ENCODE results near the gene KRTAP12-4. TPM values are rescaled to one million over a fixed set of nuclear protein-coding genes. Genes with fewer than 3 reads are reported as not detected.

Gene KRTAP12-4
- total RNA-seq, 4 donors from 2014 or later: not detected

DNA sequence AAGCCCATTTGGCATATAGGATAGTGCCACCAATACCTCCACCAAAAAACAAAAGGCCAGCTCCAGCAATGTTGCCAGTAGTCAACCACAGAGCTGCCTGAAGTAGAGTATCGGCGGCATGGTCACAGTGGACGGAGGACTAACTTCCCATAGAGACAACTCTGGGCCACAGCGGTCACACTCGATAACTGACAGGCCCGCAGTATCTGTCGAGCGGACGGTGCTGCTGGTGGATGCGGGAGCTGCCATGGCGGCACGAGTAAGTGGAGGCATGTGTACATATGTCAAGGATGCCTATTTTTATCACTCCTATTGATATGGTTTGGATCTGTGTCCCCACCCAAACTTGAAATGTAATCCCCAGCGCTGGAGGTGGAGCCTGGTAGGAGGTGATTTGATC, 23.4 kb upstream of the KRTAP12-4 start:
- H3K4me3 ChIP-seq: no peak overlapping the region
- H3K27me3 ChIP-seq: peaks cover 0 to 7% (median 0%) of the 10 kb centered on the region in 4 donors
- H3K27ac ChIP-seq (replicated peaks in 1 of 4): no peak overlapping the region
- 98% methylated on average over 13 of the region's 13 CpGs for WGBS
- TF ChIP-seq, protein P1, sequence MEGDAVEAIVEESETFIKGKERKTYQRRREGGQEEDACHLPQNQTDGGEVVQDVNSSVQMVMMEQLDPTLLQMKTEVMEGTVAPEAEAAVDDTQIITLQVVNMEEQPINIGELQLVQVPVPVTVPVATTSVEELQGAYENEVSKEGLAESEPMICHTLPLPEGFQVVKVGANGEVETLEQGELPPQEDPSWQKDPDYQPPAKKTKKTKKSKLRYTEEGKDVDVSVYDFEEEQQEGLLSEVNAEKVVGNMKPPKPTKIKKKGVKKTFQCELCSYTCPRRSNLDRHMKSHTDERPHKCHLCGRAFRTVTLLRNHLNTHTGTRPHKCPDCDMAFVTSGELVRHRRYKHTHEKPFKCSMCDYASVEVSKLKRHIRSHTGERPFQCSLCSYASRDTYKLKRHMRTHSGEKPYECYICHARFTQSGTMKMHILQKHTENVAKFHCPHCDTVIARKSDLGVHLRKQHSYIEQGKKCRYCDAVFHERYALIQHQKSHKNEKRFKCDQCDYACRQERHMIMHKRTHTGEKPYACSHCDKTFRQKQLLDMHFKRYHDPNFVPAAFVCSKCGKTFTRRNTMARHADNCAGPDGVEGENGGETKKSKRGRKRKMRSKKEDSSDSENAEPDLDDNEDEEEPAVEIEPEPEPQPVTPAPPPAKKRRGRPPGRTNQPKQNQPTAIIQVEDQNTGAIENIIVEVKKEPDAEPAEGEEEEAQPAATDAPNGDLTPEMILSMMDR (IDR thresholded peaks at IDR 0.05): no peak
- TF ChIP-seq POLR2A (IDR thresholded peaks at IDR 0.05; ENCODE audit: low read depth) (no peak), EP300 (IDR thresholded peaks at IDR 0.05) (no peak), POLR2AphosphoS5 (IDR thresholded peaks at IDR 0.05) (no peak)
- intact Hi-C loops (cut with DNase I): no loop called here
- H3K4me1 ChIP-seq: no peaks in the 10 kb centered on the region
- no peaks in the 10 kb centered on the region for H3K36me3 ChIP-seq
- DNase-seq (ENCODE audit: extremely low spot score): peak; percentile 45
- peaks cover 0 to 10% (median 4%) of the 10 kb centered on the region in 4 donors for H3K9me3 ChIP-seq

DNA sequence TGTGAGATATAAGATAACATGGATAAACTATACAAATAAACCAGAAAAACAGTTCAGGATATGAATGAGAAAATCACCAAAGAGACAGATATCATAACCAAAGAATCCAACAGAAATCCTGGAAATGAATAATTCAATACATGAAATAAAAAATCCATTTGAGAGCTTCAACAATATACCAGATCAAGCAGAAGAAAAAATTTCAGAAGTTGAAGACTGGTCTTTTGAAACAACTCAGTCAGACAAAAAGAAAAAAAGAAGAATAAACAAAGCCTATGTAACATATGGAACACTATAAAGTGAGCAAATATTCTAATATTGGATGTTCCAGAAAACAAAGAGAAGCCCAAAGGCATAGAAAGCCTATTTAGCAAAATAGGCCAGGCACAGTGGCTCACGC, 17.5 kb upstream of the KRTAP12-4 start:
- intact Hi-C loops (cut with DNase I): no loop called here
- 100% methylated on average over 1 of the region's 1 CpG for WGBS
- H3K27ac ChIP-seq (replicated peaks in 1 of 4): no peak overlapping the region
- no peak for DNase-seq (ENCODE audit: extremely low spot score)
- peaks cover 0 to 27% (median 0%) of the 10 kb centered on the region in 4 donors for H3K27me3 ChIP-seq
- TF ChIP-seq EP300 (IDR thresholded peaks at IDR 0.05) (no peak), POLR2AphosphoS5 (IDR thresholded peaks at IDR 0.05) (no peak), POLR2A (IDR thresholded peaks at IDR 0.05; ENCODE audit: low read depth) (no peak)
- TF ChIP-seq, protein P1 (IDR thresholded peaks at IDR 0.05): no peak
- no peak overlapping the region for H3K4me3 ChIP-seq
- no peaks in the 10 kb centered on the region for H3K36me3 ChIP-seq
- no peaks in the 10 kb centered on the region for H3K4me1 ChIP-seq
- peaks cover 0 to 34% (median 28%) of the 10 kb centered on the region in 4 donors for H3K9me3 ChIP-seq

DNA sequence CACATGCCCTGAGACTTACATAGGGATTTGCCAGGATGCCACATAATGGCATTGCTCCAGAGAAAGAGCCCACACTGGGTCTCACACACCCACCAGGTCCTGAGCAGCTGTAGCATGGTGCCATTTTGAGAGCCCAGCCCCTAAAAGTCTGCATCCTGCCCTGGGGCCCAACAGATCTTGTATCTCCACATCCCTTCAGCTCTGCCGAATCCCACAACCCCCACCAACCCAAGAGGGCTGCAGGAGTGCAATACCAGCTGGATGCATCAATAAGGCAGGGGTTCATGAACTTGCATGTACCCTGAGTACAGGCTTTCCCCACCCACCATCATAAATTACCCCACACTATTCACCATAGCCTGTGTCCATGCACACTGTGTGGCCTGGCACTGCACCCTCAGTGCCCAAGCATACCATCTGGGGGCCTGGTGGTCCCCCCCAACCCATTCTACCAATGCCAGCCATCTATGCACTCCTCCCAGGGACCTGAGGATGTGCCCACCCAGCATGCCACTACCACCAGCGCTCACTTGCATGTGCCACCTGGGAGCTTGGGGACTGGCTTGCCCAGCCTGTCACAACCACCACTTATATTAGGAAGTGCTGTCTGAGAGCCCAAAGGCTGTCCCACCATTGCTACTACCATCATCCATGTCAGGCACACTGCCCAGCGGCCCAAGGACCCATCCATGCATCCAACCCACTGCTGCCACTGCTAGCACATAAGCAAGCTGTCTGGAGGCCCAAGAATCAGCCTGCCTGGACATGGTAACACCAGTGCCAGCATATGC, 16.4 kb upstream of the KRTAP12-4 start:
- intact Hi-C loops (cut with DNase I): no loop called here
- peaks cover 0 to 33% (median 0%) of the 10 kb centered on the region in 4 donors for H3K27me3 ChIP-seq
- H3K4me1 ChIP-seq: no peaks in the 10 kb centered on the region
- WGBS: 80% methylated on average over 1 of the region's 3 CpGs
- TF ChIP-seq POLR2A (IDR thresholded peaks at IDR 0.05; ENCODE audit: low read depth) (no peak), EP300 (IDR thresholded peaks at IDR 0.05) (no peak), POLR2AphosphoS5 (IDR thresholded peaks at IDR 0.05) (no peak)
- TF ChIP-seq, protein P1 (IDR thresholded peaks at IDR 0.05): no peak
- H3K36me3 ChIP-seq: no peaks in the 10 kb centered on the region
- no peak overlapping the region for H3K4me3 ChIP-seq
- peaks cover 0 to 34% (median 28%) of the 10 kb centered on the region in 4 donors for H3K9me3 ChIP-seq
- no peak overlapping the region for H3K27ac ChIP-seq (replicated peaks in 1 of 4)
- DNase-seq (ENCODE audit: extremely low spot score): no peak

DNA sequence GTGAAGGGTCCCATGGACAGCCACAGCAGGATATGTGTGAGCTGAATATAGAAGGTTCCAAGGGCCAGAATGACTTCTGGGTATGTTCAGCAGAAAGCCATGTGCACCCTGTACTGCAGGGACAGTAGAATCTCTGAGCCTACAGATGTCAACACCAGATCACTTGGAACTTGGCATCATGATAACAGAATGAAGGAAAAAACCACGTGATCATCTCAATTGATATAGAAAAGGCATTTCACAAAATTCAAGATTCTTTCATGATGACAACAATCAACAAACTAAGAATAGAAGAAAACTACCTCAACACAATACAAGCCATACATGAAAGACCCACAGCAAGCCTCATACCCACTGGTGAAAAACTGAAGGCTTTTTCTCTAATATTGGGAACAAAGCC, 13.2 kb upstream of the KRTAP12-4 start:
- Histone ChIP-seq H3K27me3 (peaks cover 0 to 36% (median 0%) of the 10 kb centered on the region in 4 donors), H3K4me1 (no peaks in the 10 kb centered on the region), H3K9me3 (peaks cover 0 to 24% (median 19%) of the 10 kb centered on the region in 4 donors), H3K4me3 (no peak overlapping the region), H3K36me3 (no peaks in the 10 kb centered on the region), H3K27ac (replicated peaks in 1 of 4) (no peak overlapping the region)
- no peak for TF ChIP-seq POLR2A (IDR thresholded peaks at IDR 0.05; ENCODE audit: low read depth)
- TF ChIP-seq EP300 (IDR thresholded peaks at IDR 0.05): no peak
- TF ChIP-seq, protein P1 (IDR thresholded peaks at IDR 0.05): no peak
- TF ChIP-seq POLR2AphosphoS5 (IDR thresholded peaks at IDR 0.05): no peak
- DNase-seq (ENCODE audit: extremely low spot score): no peak
- 50% methylated on average over 1 of the region's 1 CpG for WGBS
- intact Hi-C loops (cut with DNase I): no loop called here
